Activated CD4-positive, alpha-beta T cell treated with anti-CD3 and anti-CD28 coated beads, Interleukin-2, amount 50 U/mL, for 4 hours (primary cell): ENCODE data around the gene HSD11B2.
"Not testable (repeated sequence)": the region's sequence is repeated elsewhere in the genome, so short reads cannot be mapped to it uniquely, and the experiment has no call there.

Experiments
- DNase-seq, 2 experiments: peaks; one replicate each; pipeline ENCODE4 v3.0.0-alpha.2; 2020

The HSD11B2 gene

DNA sequence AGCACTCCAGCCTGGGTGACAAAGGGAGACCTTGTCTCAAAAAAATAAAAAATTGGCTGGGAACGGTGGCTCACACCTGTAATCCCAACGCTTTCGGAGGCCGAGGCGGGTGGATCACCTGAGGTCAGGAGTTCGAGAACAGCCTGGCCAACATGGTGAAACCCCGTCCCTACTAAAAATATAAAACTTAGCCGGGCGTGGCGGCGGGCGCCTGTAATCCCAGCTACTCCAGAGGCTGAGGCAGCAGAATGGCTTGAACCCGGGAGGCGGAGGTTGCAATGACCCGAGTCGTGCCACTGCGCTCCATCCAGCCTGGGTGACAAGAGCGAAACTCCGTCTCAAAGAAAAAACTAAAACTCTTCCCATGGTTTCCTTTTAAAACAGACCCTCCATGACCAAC lies 15.5 kb upstream of the HSD11B2 start:
- DNase-seq, result not testable (repeated sequence)

DNA sequence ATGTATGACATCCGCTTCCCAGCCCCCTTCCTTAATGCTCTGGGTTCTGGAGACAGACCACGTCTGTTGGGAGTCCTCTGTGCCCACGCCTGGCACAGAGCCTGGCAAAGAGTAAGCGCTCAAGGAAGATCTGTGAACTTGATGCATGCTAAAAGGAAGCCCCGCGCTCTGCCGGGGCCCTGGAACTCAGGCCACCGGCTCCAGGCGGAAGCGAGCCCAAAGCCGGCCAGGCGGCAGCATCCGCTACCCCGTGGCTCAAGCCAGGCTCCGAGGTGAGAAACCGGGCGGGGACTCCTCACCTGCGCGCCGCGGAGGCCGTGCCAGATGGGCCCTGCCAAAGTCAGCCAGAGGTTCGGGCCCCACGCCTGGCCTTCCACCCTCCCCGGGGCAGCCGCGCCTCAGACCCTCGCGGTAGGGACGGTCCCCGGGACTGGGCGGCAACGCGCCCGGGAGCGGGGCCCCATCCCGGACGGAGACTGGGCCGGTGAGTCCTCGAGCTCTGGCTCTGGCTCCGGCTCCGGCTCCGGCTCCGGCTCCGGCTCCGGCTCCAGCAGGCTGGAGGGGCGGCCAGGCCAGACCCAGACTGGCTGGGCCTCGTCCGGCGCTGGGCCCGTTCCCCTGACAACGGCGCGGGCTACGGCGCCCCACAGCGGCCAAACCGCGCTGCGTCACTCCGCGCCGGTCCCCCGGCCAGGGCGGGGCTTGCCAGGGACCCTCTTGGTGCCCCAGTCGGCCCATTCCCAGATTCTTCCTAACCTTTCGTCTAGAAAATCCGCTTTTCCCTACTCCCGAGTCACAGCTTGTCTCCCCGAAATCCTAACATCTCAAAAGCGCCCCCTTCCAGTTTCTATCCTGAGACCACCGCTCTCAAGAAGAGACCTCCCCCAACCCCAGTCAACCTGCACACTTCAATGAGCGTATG lies 14.8 kb upstream of the HSD11B2 start, which contains the start of gene ZDHHC1:
ZDHHC1 (minus strand) TSS at position 606 of the 922 bp plus-strand sequence. CDS start 8,702 bp downstream, outside the sequence.
- DNase-seq, result peak in 1 of 2 experiments; percentile 20

- no peak for DNase-seq
These were observed 13.4 kb upstream of the HSD11B2 start for GRCh38 chr16:67417333-67418061.

DNA sequence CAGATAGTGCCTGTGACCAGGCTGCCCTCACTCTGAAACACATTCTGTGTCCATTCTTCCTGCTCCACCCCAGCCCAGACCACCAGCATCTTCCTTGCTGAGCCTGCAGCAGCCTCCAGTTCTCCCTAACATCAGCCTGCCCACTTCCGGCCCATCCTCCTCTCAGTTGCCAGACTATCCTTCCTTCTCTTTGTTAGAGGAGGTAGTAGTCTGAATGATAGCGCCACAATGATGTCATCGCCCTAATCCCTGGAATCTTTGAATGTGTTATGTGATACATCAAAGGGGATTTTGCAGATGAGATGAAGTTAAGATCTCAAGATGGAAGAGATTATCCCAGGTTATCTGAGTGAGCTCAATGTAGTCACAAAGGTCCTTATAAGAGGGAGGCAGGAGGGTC lies 11.4 kb upstream of the HSD11B2 start:
- DNase-seq, result no peak

DNA sequence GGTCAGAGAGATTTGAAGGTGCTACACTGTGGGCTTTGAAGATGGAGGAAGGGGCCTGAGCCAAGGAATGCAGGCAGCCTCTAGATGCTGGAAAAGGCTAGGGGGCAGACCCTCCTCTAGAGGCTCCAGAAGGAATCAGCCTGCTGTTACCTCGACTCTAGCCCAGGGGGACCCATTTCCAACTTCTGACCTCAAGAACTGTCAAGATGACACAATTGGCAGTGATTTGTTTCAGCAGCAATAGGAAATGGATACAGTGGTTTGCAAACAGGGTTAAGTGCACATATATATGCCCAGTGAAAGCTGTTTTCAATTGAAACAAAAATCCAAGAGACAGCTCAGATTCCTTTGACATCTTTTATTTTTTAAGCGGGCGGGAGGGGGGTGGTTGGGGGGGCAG lies 11.0 kb upstream of the HSD11B2 start:
- no peak for DNase-seq

DNA sequence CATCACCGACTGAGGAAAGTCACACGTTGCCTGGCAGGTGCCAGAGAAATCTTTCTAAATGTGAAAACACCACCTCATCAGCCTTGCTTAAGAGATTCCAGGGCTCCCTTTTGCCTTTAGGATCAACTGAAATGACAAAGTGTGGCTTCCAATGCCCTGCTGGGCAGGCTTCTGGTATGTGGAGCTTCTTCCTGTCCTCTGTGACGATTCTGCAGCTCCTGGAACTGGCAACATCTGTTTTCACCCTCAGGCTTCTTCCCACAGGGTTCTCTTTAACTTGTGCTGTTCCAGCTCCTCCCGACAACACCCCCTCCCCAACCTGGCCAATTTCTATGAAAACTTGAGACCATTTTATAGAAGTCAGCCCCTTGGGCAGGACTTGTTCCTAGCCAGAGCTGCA lies 9.9 kb upstream of the HSD11B2 start:
- DNase-seq, result no peak

GRCh38 chr16:67423015-67423414 lies 7.9 kb upstream of the HSD11B2 start:
- DNase-seq, result no peak

DNA sequence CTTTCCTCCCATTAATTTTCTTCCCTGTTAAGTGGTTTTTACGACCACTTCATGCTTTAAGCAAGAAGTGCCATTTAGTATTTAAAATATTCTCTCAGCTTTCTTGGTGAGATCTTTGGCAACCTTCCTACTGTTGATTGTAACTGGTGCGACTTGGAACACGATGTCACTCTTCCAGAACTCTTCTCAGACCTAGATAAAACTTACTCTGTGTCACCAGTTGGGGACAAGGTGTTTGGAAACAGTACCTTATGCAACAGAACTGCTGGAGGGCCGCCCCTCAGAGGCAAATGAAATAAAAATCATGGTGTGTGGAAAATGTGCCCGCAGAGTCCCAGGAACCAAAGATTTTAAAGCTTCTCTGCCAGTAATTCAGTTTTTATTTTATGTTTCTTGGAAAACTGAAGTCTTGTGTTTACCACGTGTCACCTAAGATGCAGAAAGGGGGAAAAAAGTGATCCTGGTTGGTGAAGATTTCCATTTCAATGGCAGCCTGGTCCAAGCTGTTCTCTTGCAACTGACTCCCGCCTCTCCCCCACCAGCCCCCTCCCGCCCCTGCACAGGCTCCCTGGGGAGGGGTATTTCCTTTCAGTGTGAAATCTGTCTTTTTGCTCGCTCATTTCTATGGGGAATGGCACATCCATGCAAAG lies 7.2 kb upstream of the HSD11B2 start:
- no peak for DNase-seq

DNA sequence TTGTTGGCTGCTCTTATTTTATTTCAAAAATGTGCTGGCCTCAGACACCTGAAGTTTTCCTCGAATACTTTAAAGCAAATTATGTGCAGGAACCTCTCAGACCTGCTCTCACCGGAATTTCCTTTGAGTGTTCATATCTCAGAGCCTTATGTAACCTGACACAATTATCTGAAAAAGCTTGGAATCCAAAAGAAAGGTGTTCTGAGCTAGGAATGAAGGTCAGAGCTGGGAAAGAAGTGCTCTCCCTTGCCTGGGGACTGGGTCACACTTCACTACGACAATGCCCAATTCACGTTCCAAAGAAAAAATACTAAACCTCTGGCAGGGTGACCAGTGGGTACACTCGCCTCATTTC lies 6.7 kb upstream of the HSD11B2 start:
- DNase-seq, result no peak

- no peak for DNase-seq
These were observed 5.9 kb upstream of the HSD11B2 start for GRCh38 chr16:67425061-67425460.

DNA sequence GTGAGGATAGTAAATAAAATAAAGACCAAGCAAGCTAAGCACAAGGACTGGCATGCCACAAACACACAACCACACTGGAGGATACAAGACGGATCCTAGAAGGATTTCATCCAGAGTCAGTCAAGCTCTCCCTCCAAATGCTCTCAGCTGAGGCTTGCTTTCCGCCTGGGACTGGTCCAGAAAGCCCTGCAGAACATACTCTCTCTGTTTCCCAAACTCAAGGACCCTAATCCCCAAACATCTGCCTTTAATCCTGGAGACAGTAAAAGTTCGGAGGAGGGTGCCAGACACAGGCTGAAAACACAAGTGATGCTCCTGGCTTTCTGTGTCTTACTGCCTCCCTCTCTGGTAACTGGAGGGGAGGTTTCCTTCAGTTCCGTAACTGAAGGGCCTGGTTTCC lies 5.3 kb upstream of the HSD11B2 start:
- no peak for DNase-seq

- DNase-seq, result no peak
These were observed 4.9 kb upstream of the HSD11B2 start for GRCh38 chr16:67426022-67426421.

GRCh38 chr16:67426950-67427349 lies 4.0 kb upstream of the HSD11B2 start:
- DNase-seq, result no peak

GRCh38 chr16:67428146-67428731 lies 2.7 kb upstream of the HSD11B2 start:
- peak; percentile 42 to 45 for DNase-seq

DNA sequence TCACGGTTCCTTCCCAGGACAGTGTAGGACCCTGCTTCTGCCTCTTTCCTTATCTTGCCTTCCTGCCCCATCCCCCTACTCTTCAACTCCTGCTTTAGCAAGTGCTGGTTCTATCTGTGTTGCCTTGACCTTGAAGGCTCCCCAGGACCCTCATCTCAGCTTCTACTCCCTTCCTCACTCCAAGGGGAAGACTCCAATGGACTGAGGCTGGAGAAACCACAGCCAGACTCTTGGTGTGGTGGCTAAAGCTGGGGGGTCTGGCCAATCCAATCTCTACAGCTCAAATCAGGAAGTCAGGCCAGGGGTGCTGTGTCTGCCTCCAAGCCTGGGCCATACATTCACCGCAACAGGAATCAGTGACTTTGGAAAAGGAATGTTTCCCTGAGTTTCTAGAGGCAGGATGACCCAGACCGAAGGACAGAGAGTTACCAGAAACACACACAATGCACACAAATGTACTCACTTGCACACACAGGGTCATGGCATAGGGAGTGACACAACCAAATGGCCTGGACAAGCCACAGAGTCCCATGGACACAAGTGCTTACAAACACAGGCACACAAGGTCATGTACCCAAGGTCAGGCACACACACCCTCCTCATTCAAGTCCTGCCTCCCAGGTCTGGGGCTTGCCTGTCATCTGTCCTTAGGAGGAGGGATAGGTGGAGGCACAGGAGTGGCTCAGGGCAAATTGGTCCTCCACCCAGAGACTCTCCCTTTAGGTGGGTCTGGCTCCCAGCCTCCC lies 1.7 kb upstream of the HSD11B2 start:
- no peak for DNase-seq

- no peak for DNase-seq
These were observed 970 bp upstream of the HSD11B2 start for GRCh38 chr16:67429799-67430503.

- peak; percentile 17 to 30 for DNase-seq
These were observed 381 bp upstream of the HSD11B2 start for GRCh38 chr16:67430504-67430976.

- no peak for DNase-seq
These were observed 1.0 kb downstream of the HSD11B2 start for GRCh38 chr16:67431775-67432505.

GRCh38 chr16:67432506-67432890 lies 1.6 kb downstream of the HSD11B2 start:
- DNase-seq, result no peak

- DNase-seq, result no peak
These were observed 2.3 kb downstream of the HSD11B2 start for GRCh38 chr16:67433131-67433719.
